Measurements from ENCODE around the gene TMPRSS11F. TPM values are rescaled to one million over a fixed set of nuclear protein-coding genes. Genes with fewer than 3 reads are reported as not detected.

The TMPRSS11F gene
- total RNA-seq, 1 donor from 2014 or later, result not detected

- no peaks in the 10 kb centered on the region for H3K79me2 ChIP-seq (ENCODE audit: low read depth)
- no peaks in the 10 kb centered on the region for H3K9me3 ChIP-seq (ENCODE audit: low read depth)
- no peak overlapping the region for H3K4me2 ChIP-seq
- H3K27ac ChIP-seq, result no peak overlapping the region
- Mint-ChIP-seq H3K9me3 (peaks cover 2% of the 10 kb centered on the region), H3K27me3 (ENCODE audit: insufficient read depth, low read depth) (no peaks in the 10 kb centered on the region), H3K36me3 (no peaks in the 10 kb centered on the region), H3K27ac (no peak overlapping the region), H3K4me3 (no peak overlapping the region), H3K4me1 (no peaks in the 10 kb centered on the region)
- no peak overlapping the region for H3K9ac ChIP-seq
- DNase-seq (ENCODE audit: low spot score), result no peak
- H3K27me3 ChIP-seq, result no peaks in the 10 kb centered on the region
- H3K4me3 ChIP-seq, result no peak overlapping the region
- H3K4me1 ChIP-seq, result no peaks in the 10 kb centered on the region
- H4K20me1 ChIP-seq (ENCODE audit: low read depth), result no peaks in the 10 kb centered on the region
- no peak overlapping the region for H2AFZ ChIP-seq (replicated peaks)
- H3F3A ChIP-seq (ENCODE audit: low read depth), result no peaks in the 10 kb centered on the region
- no peak for TF ChIP-seq EZH2phosphoT487 (IDR thresholded peaks at IDR 0.05)
- TF ChIP-seq CTCF (IDR thresholded peaks at IDR 0.05), result no peak
- TF ChIP-seq EZH2 (IDR thresholded peaks at IDR 0.05), result no peak
- H3K36me3 ChIP-seq, result no peaks in the 10 kb centered on the region
These were observed 19.4 kb upstream of the TMPRSS11F start for GRCh38 chr4:68148800-68149685.

GRCh38 chr4:68147079-68147478 lies 17.4 kb upstream of the TMPRSS11F start:
- H4K20me1 ChIP-seq (ENCODE audit: low read depth), result no peaks in the 10 kb centered on the region
- H3K27ac Mint-ChIP-seq, result no peak overlapping the region
- no peaks in the 10 kb centered on the region for H3K9me3 ChIP-seq (ENCODE audit: low read depth)
- TF ChIP-seq CTCF (IDR thresholded peaks at IDR 0.05) (no peak), EZH2phosphoT487 (IDR thresholded peaks at IDR 0.05) (no peak), EZH2 (IDR thresholded peaks at IDR 0.05) (no peak)
- no peak for DNase-seq (ENCODE audit: low spot score)
- H3K36me3 ChIP-seq, result no peaks in the 10 kb centered on the region
- H3K4me1 Mint-ChIP-seq, result no peaks in the 10 kb centered on the region
- H3K27me3 ChIP-seq, result no peaks in the 10 kb centered on the region
- H3K9me3 Mint-ChIP-seq, result peaks cover 2% of the 10 kb centered on the region
- H3K4me1 ChIP-seq, result no peaks in the 10 kb centered on the region
- H3K4me3 ChIP-seq, result no peak overlapping the region
- H3K9ac ChIP-seq, result no peak overlapping the region
- H3K4me2 ChIP-seq, result no peak overlapping the region
- no peak overlapping the region for H3K27ac ChIP-seq
- H3K79me2 ChIP-seq (ENCODE audit: low read depth), result no peaks in the 10 kb centered on the region
- H2AFZ ChIP-seq (replicated peaks), result no peak overlapping the region
- no peaks in the 10 kb centered on the region for H3F3A ChIP-seq (ENCODE audit: low read depth)
- no peaks in the 10 kb centered on the region for H3K27me3 Mint-ChIP-seq (ENCODE audit: insufficient read depth, low read depth)
- H3K4me3 Mint-ChIP-seq, result no peak overlapping the region
- H3K36me3 Mint-ChIP-seq, result no peaks in the 10 kb centered on the region

- TF ChIP-seq EZH2 (IDR thresholded peaks at IDR 0.05) (no peak), EZH2phosphoT487 (IDR thresholded peaks at IDR 0.05) (no peak), CTCF (IDR thresholded peaks at IDR 0.05) (no peak)
- Histone ChIP-seq H3K4me3 (no peak overlapping the region), H3K36me3 (no peaks in the 10 kb centered on the region), H3K4me2 (no peak overlapping the region), H3K27ac (no peak overlapping the region), H3K9ac (no peak overlapping the region), H2AFZ (replicated peaks) (no peak overlapping the region), H3K4me1 (no peaks in the 10 kb centered on the region), H3K9me3 (ENCODE audit: low read depth) (no peaks in the 10 kb centered on the region), H4K20me1 (ENCODE audit: low read depth) (no peaks in the 10 kb centered on the region), H3K79me2 (ENCODE audit: low read depth) (no peaks in the 10 kb centered on the region), H3K27me3 (no peaks in the 10 kb centered on the region), H3F3A (ENCODE audit: low read depth) (no peaks in the 10 kb centered on the region)
- no peak for DNase-seq (ENCODE audit: low spot score)
- no peaks in the 10 kb centered on the region for H3K36me3 Mint-ChIP-seq
- H3K4me3 Mint-ChIP-seq, result no peak overlapping the region
- no peaks in the 10 kb centered on the region for H3K4me1 Mint-ChIP-seq
- H3K27me3 Mint-ChIP-seq (ENCODE audit: insufficient read depth, low read depth), result no peaks in the 10 kb centered on the region
- peaks cover 2% of the 10 kb centered on the region for H3K9me3 Mint-ChIP-seq
- H3K27ac Mint-ChIP-seq, result no peak overlapping the region
These were observed 15.6 kb upstream of the TMPRSS11F start for GRCh38 chr4:68145261-68145660.

All from neural progenitor cell (in vitro differentiated cells).